H1 (cell line): Measurements from ENCODE around the gene ADGRV1. TPM values are rescaled to one million over a fixed set of nuclear protein-coding genes. Genes with fewer than 3 reads are reported as not detected.

ENCODE experiments used
- CTCF ChIA-PET: fragments of 300-600 bp; sonication (Branson Sonifier 250); formaldehyde crosslinking; loops from one replicate; lab custom pipeline; 2021; ENCODE audit not compliant: partially characterized antibody; lab: Charles Lee
- POLR2A ChIA-PET: fragments of 300-600 bp; sonication (Branson Sonifier 250); formaldehyde crosslinking; loops from one replicate; lab custom pipeline; 2021; ENCODE audit warnings: inconsistent platforms; ENCODE audit not compliant: partially characterized antibody; lab: Charles Lee
- DNase-seq, 2 experiments: peaks; one replicate each; pipeline versions ENCODE4 v3.0.0 to v3.0.0-alpha.2; 2010 to 2022; ENCODE audit warnings: low spot score in 2 of 2, low read depth in 1 of 2, mixed read lengths in 1 of 2
- FAIRE-seq: peaks from 2 replicates; lab custom pipeline; 2011; peaks lifted over from hg19 to GRCh38; lab: Jason Lieb, UNC
- H2AFZ ChIP-seq: 2 replicates; pipeline ENCODE4 v1.8.1; 2012; ENCODE audit warnings: low read length, inconsistent platforms
- H2AK5ac ChIP-seq: 2 replicates; pipeline ENCODE4 v1.6.1; 2013; ENCODE audit warnings: low read depth, low read length
- H2BK120ac ChIP-seq: replicated peaks from 2 replicates; pipeline ENCODE3; 2013; ENCODE audit warnings: low read depth, low read length, inconsistent platforms
- H2BK12ac ChIP-seq: 2 replicates; pipeline ENCODE4 v1.6.1; 2013; ENCODE audit warnings: low read depth, low read length
- H2BK15ac ChIP-seq: 2 replicates; pipeline ENCODE4 v1.6.1; 2013; ENCODE audit warnings: low read length
- H2BK20ac ChIP-seq: 2 replicates; pipeline ENCODE4 v1.6.1; 2013; ENCODE audit warnings: low read length
- H2BK5ac ChIP-seq: 2 replicates; pipeline ENCODE4 v1.6.1; 2013; ENCODE audit warnings: low read depth, low read length
- H3K14ac ChIP-seq: 2 replicates; pipeline ENCODE4 v1.6.1; 2013; ENCODE audit warnings: inconsistent platforms; ENCODE audit not compliant: insufficient read length
- H3K18ac ChIP-seq: 2 replicates; pipeline ENCODE4 v1.6.1; 2013; ENCODE audit warnings: low read length; ENCODE audit errors: extremely low read depth
- H3K23ac ChIP-seq: 2 replicates; pipeline ENCODE4 v1.6.1; 2013; ENCODE audit warnings: inconsistent platforms; ENCODE audit not compliant: insufficient read length
- H3K23me2 ChIP-seq: 2 replicates; pipeline ENCODE4 v1.6.1; 2013; ENCODE audit warnings: low read depth, low read length
- H3K27ac ChIP-seq: 2 replicates; pipeline ENCODE4 v1.6.1; 2011; ENCODE audit warnings: low read depth, low read length, inconsistent platforms
- H3K27me3 ChIP-seq, 4 experiments: replicated peaks in 1 of 4; 1 replicate in 1 of 4; 2 replicates in 3 of 4; pipeline versions ENCODE4 v1.6.1 to v1.8.1; 2011 to 2013; ENCODE audit warnings: low read length in 3 of 4, mild to moderate bottlenecking in 3 of 4, inconsistent platforms in 2 of 4, mixed read lengths in 2 of 4, moderate library complexity in 1 of 4; ENCODE audit not compliant: control insufficient read depth in 3 of 4, insufficient read depth in 3 of 4; ENCODE audit errors: extremely low read depth in 1 of 4
- H3K36me3 ChIP-seq, 4 experiments: 2 replicates each; pipeline versions ENCODE4 v1.6.1 to v1.8.1; 2011 to 2013; ENCODE audit warnings: mild to moderate bottlenecking in 4 of 4, low read length in 3 of 4, moderate library complexity in 2 of 4, control low read depth in 1 of 4, inconsistent platforms in 1 of 4; ENCODE audit not compliant: insufficient read depth in 4 of 4, control insufficient read depth in 2 of 4
- H3K4ac ChIP-seq: replicated peaks from 2 replicates; pipeline ENCODE3; 2013; ENCODE audit warnings: low read length, low read depth, mixed read lengths, inconsistent platforms; ENCODE audit not compliant: insufficient read length
- H3K4me1 ChIP-seq, 4 experiments: replicated peaks in 1 of 4; 1 replicate in 1 of 4; 2 replicates in 3 of 4; pipeline versions ENCODE4 v1.6.1 to v1.8.1; 2011 to 2013; ENCODE audit warnings: low read length in 3 of 4, inconsistent platforms in 2 of 4, mixed read lengths in 1 of 4; ENCODE audit not compliant: insufficient read depth in 4 of 4, control insufficient read depth in 3 of 4
- H3K4me2 ChIP-seq, 2 experiments: 2 replicates each; pipeline versions ENCODE4 v1.6.1 to v1.8.1; 2011 to 2013; ENCODE audit warnings: low read depth in 2 of 2, low read length in 2 of 2, control low read depth in 1 of 2, inconsistent platforms in 1 of 2, mild to moderate bottlenecking in 1 of 2; ENCODE audit not compliant: insufficient read depth in 1 of 2
- H3K4me3 ChIP-seq, 4 experiments: fragments of 200-600, 300-600 bp in 1 of 4; sonication (generic), shearing (Covaris generic), sonication (Bioruptor Twin) in 1 of 4; 2 replicates each; pipeline versions ENCODE4 v1.5.1 to v1.8.1; 2011 to 2016; ENCODE audit warnings: low read length in 4 of 4, low read depth in 3 of 4, control low read depth in 2 of 4, inconsistent platforms in 2 of 4, mild to moderate bottlenecking in 2 of 4, mixed read lengths in 1 of 4, moderate library complexity in 1 of 4; ENCODE audit not compliant: insufficient read depth in 2 of 4; ENCODE audit errors: extremely low read depth in 1 of 4
- H3K56ac ChIP-seq: replicated peaks from 2 replicates; pipeline ENCODE3; 2013; ENCODE audit warnings: low read depth, mild to moderate bottlenecking, mixed read lengths, low read length, inconsistent platforms; ENCODE audit not compliant: insufficient read length
- H3K79me1 ChIP-seq: 2 replicates; pipeline ENCODE4 v1.6.1; 2013; ENCODE audit warnings: low read depth, low read length, control low read depth
- H3K79me2 ChIP-seq, 2 experiments: 2 replicates each; pipeline versions ENCODE4 v1.6.1 to v1.8.1; 2012 to 2013; ENCODE audit warnings: low read length in 2 of 2, mild to moderate bottlenecking in 2 of 2, inconsistent platforms in 1 of 2; ENCODE audit not compliant: insufficient read depth in 2 of 2, control insufficient read depth in 1 of 2
- H3K9ac ChIP-seq, 4 experiments: replicated peaks in 1 of 4; 1 replicate in 1 of 4; 2 replicates in 3 of 4; pipeline versions ENCODE4 v1.6.1 to v1.8.1; 2011 to 2013; ENCODE audit warnings: low read depth in 3 of 4, low read length in 3 of 4, control low read depth in 2 of 4, mild to moderate bottlenecking in 2 of 4, moderate library complexity in 2 of 4, inconsistent platforms in 1 of 4; ENCODE audit errors: extremely low read depth in 1 of 4
- H3K9me3 ChIP-seq, 2 experiments: 2 replicates each; pipeline versions ENCODE4 v1.6.1 to v1.8.1; 2012 to 2013; ENCODE audit warnings: mild to moderate bottlenecking in 2 of 2, moderate library complexity in 2 of 2, control low read depth in 1 of 2, inconsistent platforms in 1 of 2, low read depth in 1 of 2, low read length in 1 of 2, mixed read lengths in 1 of 2; ENCODE audit not compliant: insufficient read depth in 2 of 2
- H4K20me1 ChIP-seq, 2 experiments: replicated peaks in 1 of 2; 2 replicates each; pipeline versions ENCODE3 to v1.8.1; 2011 to 2013; ENCODE audit warnings: inconsistent platforms in 2 of 2, low read length in 2 of 2, mild to moderate bottlenecking in 1 of 2; ENCODE audit not compliant: insufficient read depth in 2 of 2, control insufficient read depth in 1 of 2
- H4K5ac ChIP-seq: 2 replicates; pipeline ENCODE4 v1.6.1; 2013; ENCODE audit warnings: low read length, low read depth, mixed read lengths, inconsistent platforms; ENCODE audit not compliant: insufficient read length
- H4K8ac ChIP-seq: 2 replicates; pipeline ENCODE4 v1.8.0; 2013; ENCODE audit warnings: mild to moderate bottlenecking, moderate library complexity, low read length, inconsistent platforms; ENCODE audit not compliant: insufficient read depth; ENCODE audit errors: extremely low read depth
- H4K91ac ChIP-seq: replicated peaks from 2 replicates; pipeline ENCODE3; 2013; ENCODE audit warnings: low read length, mixed read lengths, inconsistent platforms; ENCODE audit not compliant: insufficient read length
- BACH1 ChIP-seq: IDR thresholded peaks from 2 replicates; pipeline ENCODE4 v1.6.1; 2012; ENCODE audit warnings: low read length, improper control_type of control experiment
- CREB1 ChIP-seq: IDR thresholded peaks from 2 replicates; pipeline ENCODE4 v1.6.1; 2012; ENCODE audit warnings: inconsistent platforms
- HDAC2 ChIP-seq, 2 experiments: fragments of 300-600 bp in 1 of 2; sonication (generic) in 1 of 2; IDR thresholded peaks; 2 replicates each; pipeline ENCODE4 v1.6.1; 2011 to 2012; ENCODE audit warnings: low read depth in 2 of 2, low read length in 2 of 2, mild to moderate bottlenecking in 2 of 2, moderate library complexity in 2 of 2, borderline replicate concordance in 1 of 2, inconsistent platforms in 1 of 2
- HDAC6 ChIP-seq: IDR thresholded peaks from one replicate; pipeline ENCODE4 v1.7.1; 2012; ENCODE audit warnings: low read depth, mild to moderate bottlenecking, inconsistent platforms, low read length, moderate library complexity
- NANOG ChIP-seq: IDR thresholded peaks from 2 replicates; pipeline ENCODE4 v1.6.1; 2011; ENCODE audit warnings: low read length, low read depth, mild to moderate bottlenecking, inconsistent platforms; ENCODE audit not compliant: insufficient read depth, poor library complexity, severe bottlenecking
- POU5F1 ChIP-seq: IDR thresholded peaks from 2 replicates; pipeline ENCODE4 v1.6.1; 2011; ENCODE audit warnings: low read depth, mild to moderate bottlenecking, low read length, moderate library complexity
- RXRA ChIP-seq: IDR thresholded peaks from 2 replicates; pipeline ENCODE4 v1.6.1; 2011; ENCODE audit warnings: low read depth, mild to moderate bottlenecking, low read length, moderate library complexity; ENCODE audit not compliant: insufficient read depth
- TCF12 ChIP-seq: IDR thresholded peaks from 2 replicates; pipeline ENCODE4 v1.6.1; 2011; ENCODE audit warnings: low read depth, mild to moderate bottlenecking, low read length
- ZNF274 ChIP-seq: IDR thresholded peaks from 2 replicates; pipeline ENCODE4 v1.7.0; 2012; ENCODE audit warnings: low read length, borderline replicate concordance; ENCODE audit errors: extremely low read depth
- WGBS, 2 experiments: shearing (Covaris generic) in 1 of 2; methylation state at CpG; one replicate each; pipeline versions ENCODE4 v1.1.6 to v1.1.7; 2013 to 2015; ENCODE audit warnings: low lambda C conversion rate in 2 of 2, mixed read lengths in 2 of 2, inconsistent platforms in 1 of 2, low coverage in 1 of 2, missing lambda C conversion rate in 1 of 2; ENCODE audit not compliant: insufficient replicate concordance in 2 of 2, insufficient coverage in 1 of 2, insufficient read length in 1 of 2; ENCODE audit errors: extremely low coverage in 1 of 2, missing lambda C conversion rate in 1 of 2; 5-methylcytosine and 5-hydroxymethylcytosine counted together
- polyA plus RNA-seq, 7 experiments: library from polyadenylated mRNA; depleted of rRNA in 3 of 7; stranded (reverse) in 5 of 7; unstranded in 2 of 7; fragments of >200 nt in 5 of 7; fragments of 200-250 nt in 2 of 7; gene quantifications; 1 replicate in 5 of 7; 2 replicates in 1 of 7; 4 replicates in 1 of 7; pipeline versions ENCODE4 v1.2.1 to v1.2.3, GENCODE V29; 2011 to 2013; ENCODE audit warnings: missing spikeins in 2 of 7, mixed read lengths in 2 of 7
- total RNA-seq: library from RNA; stranded (reverse); fragmentation: NEBNext Ultra II Directional; extraction: Animal tissue kit (Norgen Biotek cat#: 25700); gene quantifications from 2 replicates; pipeline ENCODE4 v1.2.1, GENCODE V29; 2021

ADGRV1 gene
- total and polyA plus RNA-seq, 2 of the 8 experiments (the other 6 are each of a cell fraction or from before 2014, with no cell fraction given), result 53.1 to 62.2 TPM

DNA sequence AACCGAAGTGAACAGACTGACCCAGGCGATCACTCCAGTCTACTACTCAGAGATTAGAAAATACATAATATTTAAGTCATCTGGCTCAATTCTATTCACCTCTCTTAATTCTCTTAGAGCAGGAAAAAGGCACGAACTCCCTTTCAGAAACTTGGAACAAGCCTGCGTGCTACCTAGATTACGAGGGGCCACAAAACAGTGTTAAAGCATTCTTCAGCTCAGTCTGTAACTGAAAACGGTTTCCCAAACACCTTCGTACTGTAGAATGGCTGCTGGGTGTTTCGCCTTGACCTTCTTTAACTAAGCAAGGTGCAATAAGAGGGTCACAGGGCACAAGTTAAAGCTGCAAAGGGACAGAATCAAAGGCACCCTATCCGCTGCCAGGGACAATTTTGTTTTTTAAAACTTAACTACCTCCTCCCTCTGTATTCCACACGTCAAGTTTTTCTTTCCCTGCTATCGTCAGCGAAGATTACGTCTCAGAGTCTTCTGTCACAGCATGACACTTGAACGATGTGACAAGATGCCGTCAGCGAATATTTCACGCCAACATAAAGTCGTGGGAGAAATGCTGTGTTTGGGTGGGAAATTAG lies 29.9 kb upstream of the ADGRV1 start:
- 0 out of 2 replicates have a peak overlapping the region, but pooled peaks have one; percentile 12 for H4K8ac ChIP-seq
- no peak for DNase-seq
- peak overlapping the region; percentile 65 to 84 (median 78) for H3K9ac ChIP-seq
- POLR2A ChIA-PET, result interaction anchor here (0.8 to 1.9 kb wide), 5 partner anchors 10 to 29 kb away, joined by 3 to 9 read pairs (median 4); no protein-coding TSS in a partner anchor
- H3K4me1 ChIP-seq, result peaks cover 0 to 8% (median 0%) of the 10 kb centered on the region in 4 experiments; a peak in 3 of 7 replicates
- 21% methylated on average over 18 of the region's 18 CpGs; no CpG with 5 or more reads in 1 of the 2 experiments for WGBS, 2 experiments
- no peak overlapping the region for H2BK120ac ChIP-seq
- H2AK5ac ChIP-seq, result no peak overlapping the region
- no peaks in the 10 kb centered on the region for H3K9me3 ChIP-seq
- H3K4me2 ChIP-seq, result peak overlapping the region; percentile 90 to 100
- no peaks in the 10 kb centered on the region for H3K27me3 ChIP-seq
- H4K91ac ChIP-seq, result no peak overlapping the region
- H3K4me3 ChIP-seq, result peak overlapping the region; percentile 56 to 96 (median 90)
- H4K20me1 ChIP-seq, result no peaks in the 10 kb centered on the region
- H3K14ac ChIP-seq, result no peak overlapping the region
- peaks cover 0 to 10% (median 3%) of the 10 kb centered on the region in 4 experiments; a peak in 2 of 8 replicates for H3K36me3 ChIP-seq
- H3K56ac ChIP-seq, result peak overlapping the region; percentile 66
- H3K79me2 ChIP-seq, result peaks cover 0 to 30% of the 10 kb centered on the region in 2 experiments; a peak in 2 of 4 replicates
- H4K5ac ChIP-seq, result no peak overlapping the region
- H3K23ac ChIP-seq, result no peak overlapping the region
- no peak overlapping the region for H2BK15ac ChIP-seq
- peaks cover 8% of the 10 kb centered on the region; the same call in 1 of the 2 replicates for H3K23me2 ChIP-seq
- no peak overlapping the region for H3K18ac ChIP-seq
- peaks cover 4% of the 10 kb centered on the region for H3K79me1 ChIP-seq
- TF ChIP-seq HDAC2 (IDR thresholded peaks at IDR 0.05; ENCODE audit: borderline replicate concordance in 1 of 2, low read depth in 2 of 2, low read length in 2 of 2) (peak in 1 of 2 experiments; percentile 38; a peak in 1 of 4 replicates), RXRA (no peak), BACH1 (no peak), CREB1 (no peak), HDAC6 (no peak), ZNF274 (no peak), POU5F1 (no peak), TCF12 (no peak), NANOG (no peak)
- H2BK5ac ChIP-seq, result 0 out of 2 replicates have a peak overlapping the region, but pooled peaks have one; percentile 74
- peak overlapping the region; percentile 38; the same call in 1 of the 2 replicates for H2AFZ ChIP-seq
- H3K27ac ChIP-seq, result peak overlapping the region; percentile 72
- no peak overlapping the region for H3K4ac ChIP-seq
- CTCF ChIA-PET, result interaction anchor here (0.9 to 3.7 kb wide), 5 partner anchors 15 to 108 kb away, joined by 3 to 10 read pairs (median 4); no protein-coding TSS in a partner anchor
- FAIRE-seq, result no peak
- H2BK20ac ChIP-seq, result no peak overlapping the region
- H2BK12ac ChIP-seq, result no peak overlapping the region
